Smooth muscle cell of the brain vasculature (primary cell): Measurements from ENCODE around the gene COBL.
A peak's percentile ranks its signal among the peaks of the same experiment; 100 is the strongest.

Experiments used
- DNase-seq: peaks from one replicate; pipeline ENCODE4 v3.0.0-alpha.2; 2012; ENCODE audit warnings: low read depth, low spot score

The COBL gene

GRCh38 chr7:51055039-51055840, 261.4 kb downstream of the COBL start:
- DNase-seq: no peak

GRCh38 chr7:51054231-51054630, 262.4 kb downstream of the COBL start:
- no peak for DNase-seq

GRCh38 chr7:51053160-51053925, 263.3 kb downstream of the COBL start:
- no peak for DNase-seq

- no peak for DNase-seq
Observed at GRCh38 chr7:51046482-51046881, 270.1 kb downstream of the COBL start.

- no peak for DNase-seq
Observed at GRCh38 chr7:51046103-51046466, 270.5 kb downstream of the COBL start.

- DNase-seq: peak; percentile 47
Observed at GRCh38 chr7:51045319-51046102, 271.1 kb downstream of the COBL start.

GRCh38 chr7:51043461-51043860, 273.1 kb downstream of the COBL start:
- DNase-seq: no peak

- DNase-seq: peak; percentile 65
Observed at GRCh38 chr7:51040787-51041186, 275.8 kb downstream of the COBL start.

- DNase-seq: no peak
Observed at GRCh38 chr7:51038573-51038972, 278.0 kb downstream of the COBL start.

GRCh38 chr7:51035716-51036115, 280.9 kb downstream of the COBL start:
- no peak for DNase-seq

GRCh38 chr7:51034521-51035264, 281.9 kb downstream of the COBL start:
- peak; percentile 82 for DNase-seq

GRCh38 chr7:51033727-51034520, 282.7 kb downstream of the COBL start:
- no peak for DNase-seq

- no peak for DNase-seq
Observed at GRCh38 chr7:51031791-51032515, 284.7 kb downstream of the COBL start.

- DNase-seq: no peak
Observed at GRCh38 chr7:51031216-51031615, 285.4 kb downstream of the COBL start.

- no peak for DNase-seq
Observed at GRCh38 chr7:51029701-51030191, 286.9 kb downstream of the COBL start.

GRCh38 chr7:51029131-51029530, 287.5 kb downstream of the COBL start:
- DNase-seq: no peak

- no peak for DNase-seq
Observed at GRCh38 chr7:51027935-51028830, 288.4 kb downstream of the COBL start.

- no peak for DNase-seq
Observed at GRCh38 chr7:51027106-51027934, 289.3 kb downstream of the COBL start.
